Measurements from ENCODE around the gene USP16. TPM values are rescaled to one million over a fixed set of nuclear protein-coding genes. Genes with fewer than 3 reads are reported as not detected.

USP16 gene
- total RNA-seq, 1 donor from 2014 or later: 20.9 TPM

GRCh38 chr21:29098156-29098555 is 73.7 kb downstream of the USP16 start:
- no peaks in the 10 kb centered on the region for H3K36me3 Mint-ChIP-seq (ENCODE audit: low read depth)
- H3K27ac Mint-ChIP-seq (ENCODE audit: unreplicated experiment): peak overlapping the region; percentile 73
- no peak overlapping the region for H3K4me3 Mint-ChIP-seq (ENCODE audit: unreplicated experiment)
- no peak for DNase-seq (ENCODE audit: low spot score)
- no peaks in the 10 kb centered on the region for H3K27me3 Mint-ChIP-seq (ENCODE audit: low read depth)
- no peak for TF ChIP-seq CTCF (IDR thresholded peaks at IDR 0.05)
- H3K9me3 Mint-ChIP-seq (ENCODE audit: low read depth): no peaks in the 10 kb centered on the region
- H3K4me1 Mint-ChIP-seq (ENCODE audit: low read depth): peaks cover 27% of the 10 kb centered on the region

- Mint-ChIP-seq H3K27ac (ENCODE audit: unreplicated experiment) (peak overlapping the region; percentile 12), H3K4me3 (ENCODE audit: unreplicated experiment) (no peak overlapping the region), H3K36me3 (ENCODE audit: low read depth) (no peaks in the 10 kb centered on the region), H3K27me3 (ENCODE audit: low read depth) (no peaks in the 10 kb centered on the region), H3K9me3 (ENCODE audit: low read depth) (no peaks in the 10 kb centered on the region), H3K4me1 (ENCODE audit: low read depth) (peaks cover 34% of the 10 kb centered on the region)
- no peak for TF ChIP-seq CTCF (IDR thresholded peaks at IDR 0.05)
- DNase-seq (ENCODE audit: low spot score): no peak
Observed at GRCh38 chr21:29102791-29103257, 78.4 kb downstream of the USP16 start.

Other genes with a start within 250 kb of the USP16 start
- gene LTN1, start 31.8 kb upstream of the USP16 start, total RNA-seq: 19.8 to 26.1 TPM (median 22.0 TPM) in 3 replicates
- gene RWDD2B, start 5.3 kb upstream of the USP16 start, total RNA-seq: 8.8 to 11.0 TPM (median 10.7 TPM) in 3 replicates
- 126 to 132 TPM (median 127 TPM) in 3 replicates for gene CCT8, start 49.0 kb downstream of the USP16 start, total RNA-seq
- gene MAP3K7CL, start 106.0 kb downstream of the USP16 start, total RNA-seq: 12.8 to 99.2 TPM (median 93.1 TPM) in 3 replicates

Data from chondrocyte (in vitro differentiated cells).